HG03460 (cell line): ENCODE data around the gene CEP112.

Source experiments
- ATAC-seq: cut with Tn5 transposase; IDR thresholded peaks from one replicate; pipeline ENCODE4 v1.9.1; 2021; ENCODE audit not compliant: unreplicated experiment

CEP112 gene

GRCh38 chr17:66191593-66192377 lies at the start of gene CEP112:
Gene CEP112, minus strand, starts transcription at chr17:66192133.
- peak; percentile 55 for ATAC-seq

- ATAC-seq: no peak
Observed at GRCh38 chr17:66240630-66241029, 48.7 kb upstream of the CEP112 start.

GRCh38 chr17:66240013-66240412 lies 48.1 kb upstream of the CEP112 start:
- no peak for ATAC-seq

- ATAC-seq: no peak
Observed at GRCh38 chr17:66235377-66235994, 43.6 kb upstream of the CEP112 start.

DNA sequence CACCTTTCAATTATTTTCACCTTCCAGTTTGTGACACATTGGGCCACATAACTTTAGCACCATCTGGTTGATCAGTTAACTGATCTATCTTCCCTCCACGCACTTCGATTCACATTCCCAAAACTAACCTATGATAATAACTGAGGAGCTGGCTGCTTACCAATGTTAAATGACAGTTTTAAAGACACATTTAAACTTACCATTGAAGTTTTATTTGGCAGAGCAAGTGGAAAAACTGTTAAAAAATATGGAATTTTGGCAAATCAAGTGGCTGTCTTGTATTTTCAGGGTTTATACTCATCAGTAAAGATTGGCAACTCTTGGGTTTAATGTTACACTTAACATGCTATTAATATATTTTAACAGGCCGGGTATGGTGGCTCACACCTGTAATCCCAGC lies 42.7 kb upstream of the CEP112 start:
- no peak for ATAC-seq

GRCh38 chr17:66233023-66233753 lies 41.3 kb upstream of the CEP112 start:
- no peak for ATAC-seq

GRCh38 chr17:66230922-66231591 lies 39.1 kb upstream of the CEP112 start:
- ATAC-seq: no peak

DNA sequence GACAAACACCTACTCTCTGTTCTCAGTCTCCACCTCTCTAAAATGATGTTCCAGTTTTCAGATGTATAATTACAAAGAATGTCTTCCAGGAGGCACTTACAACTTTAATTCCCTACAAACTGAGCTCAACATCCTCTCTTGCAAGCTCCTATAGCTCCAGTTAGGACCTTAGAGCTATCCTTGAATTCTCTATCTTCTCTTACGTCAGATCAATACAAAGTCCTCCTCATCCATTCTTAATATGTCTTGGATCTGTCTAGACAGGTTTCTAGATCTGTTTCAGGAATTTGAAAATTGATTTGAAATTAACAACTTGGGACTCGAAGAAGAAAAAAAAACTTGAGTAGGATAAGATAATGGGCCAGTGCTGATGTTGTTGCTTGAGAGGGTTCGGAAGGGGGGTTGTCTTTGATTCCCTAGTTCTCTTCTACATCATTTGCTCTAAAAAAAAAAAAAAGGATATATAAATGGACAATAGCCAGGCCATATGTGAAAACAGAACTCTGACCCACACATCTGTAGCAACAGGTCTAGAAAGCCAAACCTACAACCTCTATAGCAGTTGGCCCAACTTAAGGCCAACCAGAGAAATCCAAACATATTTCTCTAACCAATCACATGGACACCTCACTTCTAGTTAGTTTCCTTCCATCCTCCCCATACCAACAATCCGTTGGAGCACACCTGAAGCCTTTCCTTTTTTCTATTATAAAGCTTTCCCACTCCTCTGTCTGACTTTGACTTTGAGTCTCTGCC lies 38.0 kb upstream of the CEP112 start:
- ATAC-seq: no peak

DNA sequence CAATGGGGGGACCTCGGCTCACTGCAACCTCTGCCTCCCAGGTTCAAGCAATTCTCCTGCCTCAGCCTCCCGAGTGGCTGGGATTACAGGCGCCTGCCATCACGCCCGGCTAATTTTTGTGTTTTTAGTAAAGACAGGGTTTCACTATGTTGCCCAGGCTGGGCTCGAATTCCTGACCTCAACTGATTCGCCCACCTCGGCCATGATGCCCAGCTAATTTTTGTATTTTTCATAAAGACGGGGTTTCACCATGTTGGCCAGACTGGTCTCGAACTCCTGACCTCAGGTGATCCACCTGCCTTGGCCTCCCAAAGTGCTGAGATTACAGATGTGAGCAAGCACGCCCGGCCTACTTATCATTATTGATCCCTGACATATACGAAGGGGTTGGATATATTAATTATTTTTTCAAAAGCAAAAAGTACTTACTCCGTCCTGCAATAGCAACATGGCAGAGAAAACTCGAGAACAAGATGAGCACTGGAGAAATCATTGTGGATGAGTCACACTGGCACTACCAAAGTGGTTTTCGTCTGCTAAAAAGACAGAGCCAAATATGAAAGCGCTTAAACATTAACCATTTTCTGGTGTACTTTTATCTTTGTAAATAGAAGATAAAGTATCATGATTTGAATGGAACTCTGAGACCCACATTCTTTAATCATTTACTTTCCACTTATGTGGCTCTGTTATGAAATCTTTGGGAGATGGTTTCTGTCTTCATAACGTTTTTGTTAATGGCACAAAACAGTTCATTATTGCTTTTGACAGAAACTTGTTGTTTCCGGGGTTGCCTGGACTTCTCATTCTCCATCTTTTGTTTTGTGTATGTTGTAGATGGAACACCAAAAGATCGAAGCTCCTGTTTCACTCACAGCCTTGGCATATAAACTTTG lies 37.2 kb upstream of the CEP112 start, which contains the start of gene APOH:
Gene APOH, minus strand, starts transcription at position 529 of the 896 bp plus-strand sequence. Its CDS starts 36 bp downstream, at position 493.
- ATAC-seq: no peak

DNA sequence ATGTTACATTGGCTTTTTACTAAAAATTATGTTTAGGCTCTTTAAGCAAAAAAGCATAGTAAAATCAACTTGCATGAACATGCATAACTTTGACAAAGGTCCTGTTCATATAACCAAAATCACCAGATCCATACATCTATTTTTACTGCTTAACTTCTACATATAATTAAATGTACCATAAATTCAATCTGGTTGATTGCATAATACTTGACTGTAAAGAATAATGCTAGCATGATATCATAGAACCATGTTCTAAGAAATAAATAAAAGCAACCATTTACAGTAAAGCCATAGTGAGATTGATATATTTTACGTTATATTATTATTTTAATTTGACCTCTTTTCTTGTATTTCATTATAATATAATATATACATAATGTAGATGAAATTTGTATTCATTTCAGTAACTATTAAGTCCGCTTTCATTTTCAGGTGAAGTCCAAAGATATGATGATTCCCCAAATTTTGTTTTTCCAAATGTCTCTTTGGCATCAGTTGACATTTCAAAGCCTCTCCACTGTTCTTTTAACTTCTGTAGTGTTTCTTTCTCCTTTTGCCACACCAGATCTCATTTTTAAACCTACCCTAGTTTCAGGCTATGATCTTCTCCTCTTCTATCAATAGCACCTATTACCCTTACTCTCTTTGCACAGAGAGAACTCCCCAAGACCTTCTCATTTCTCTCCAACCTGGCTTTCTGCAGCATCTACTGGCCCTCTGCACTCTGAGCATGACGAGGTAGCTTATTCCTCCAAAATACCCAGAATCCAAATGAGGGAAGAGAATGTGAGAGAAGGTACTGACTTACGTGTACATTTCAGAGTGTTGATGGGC lies 35.5 kb upstream of the CEP112 start:
- no peak for ATAC-seq

GRCh38 chr17:66222798-66223350 lies 30.9 kb upstream of the CEP112 start:
- no peak for ATAC-seq

DNA sequence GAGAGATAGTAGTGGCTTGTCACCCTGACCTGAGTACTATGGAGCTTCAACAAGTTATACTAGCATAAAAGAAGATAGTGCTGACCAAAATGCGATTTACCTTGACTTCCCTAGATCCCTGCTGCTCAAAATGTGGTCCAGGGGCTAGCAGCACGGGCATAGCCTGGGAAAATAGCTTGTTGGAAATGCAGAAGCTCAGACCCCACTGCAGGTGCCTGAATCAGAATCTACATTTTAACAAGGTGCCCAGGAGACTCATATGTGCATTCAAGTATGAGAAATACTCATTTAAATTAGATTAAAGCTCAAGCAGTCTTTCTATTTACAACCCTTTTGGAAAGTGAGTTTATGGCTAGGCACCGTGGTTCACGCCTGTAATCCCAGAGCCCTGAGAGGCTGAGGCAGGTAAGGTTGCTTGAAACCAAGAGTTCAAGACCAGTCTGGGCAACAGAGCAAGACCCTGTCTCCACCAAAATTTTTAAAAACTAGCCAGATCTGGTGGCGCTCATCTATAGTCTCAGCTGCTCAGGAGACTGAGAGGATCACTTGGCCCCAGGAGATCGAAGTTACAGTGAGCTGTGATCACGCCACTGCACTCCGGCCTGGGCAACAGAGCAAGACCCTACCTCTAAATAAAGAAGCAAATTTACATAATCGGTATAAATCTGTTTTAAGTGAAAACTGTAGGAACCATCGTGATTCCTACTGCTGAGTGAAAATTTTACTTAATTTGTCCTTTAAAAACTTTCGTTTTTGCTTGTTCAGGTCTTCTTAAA lies 30.0 kb upstream of the CEP112 start:
- no peak for ATAC-seq

- no peak for ATAC-seq
Observed at GRCh38 chr17:66221343-66221742, 29.4 kb upstream of the CEP112 start.

DNA sequence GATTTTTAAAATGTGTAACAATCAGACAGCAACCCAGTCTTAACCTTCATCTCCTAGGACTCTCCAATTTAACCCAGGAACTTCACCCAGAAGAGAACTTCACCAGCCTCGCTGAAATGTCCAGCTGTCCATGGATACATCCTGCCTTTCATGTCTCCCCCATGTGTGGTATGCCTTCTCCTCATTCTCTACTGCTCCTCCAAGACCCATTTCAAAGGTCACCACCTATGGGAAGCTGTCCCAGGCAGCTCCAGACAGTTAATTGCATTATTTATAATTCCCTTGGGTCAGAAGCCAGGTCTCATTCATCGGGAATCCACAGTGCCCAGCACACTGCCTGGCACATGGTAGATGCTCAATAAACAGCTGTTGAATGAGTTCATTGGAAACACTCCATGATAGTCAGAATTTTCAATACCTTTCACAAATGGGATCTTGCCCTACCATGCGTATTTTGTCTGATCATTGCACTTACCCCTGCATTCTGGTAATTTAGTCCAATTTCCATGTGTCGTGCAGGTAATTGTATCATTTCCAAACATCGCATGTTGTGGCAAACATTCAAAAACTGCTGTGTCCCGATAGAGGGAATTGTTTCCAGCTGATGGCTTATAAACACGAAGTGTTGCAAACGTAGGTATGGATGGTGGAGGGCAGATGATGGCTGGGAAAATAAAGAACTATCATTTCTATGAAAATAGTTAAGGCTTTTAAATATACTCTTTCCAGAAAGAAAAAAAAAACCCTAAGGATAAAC lies 28.3 kb upstream of the CEP112 start:
- no peak for ATAC-seq

DNA sequence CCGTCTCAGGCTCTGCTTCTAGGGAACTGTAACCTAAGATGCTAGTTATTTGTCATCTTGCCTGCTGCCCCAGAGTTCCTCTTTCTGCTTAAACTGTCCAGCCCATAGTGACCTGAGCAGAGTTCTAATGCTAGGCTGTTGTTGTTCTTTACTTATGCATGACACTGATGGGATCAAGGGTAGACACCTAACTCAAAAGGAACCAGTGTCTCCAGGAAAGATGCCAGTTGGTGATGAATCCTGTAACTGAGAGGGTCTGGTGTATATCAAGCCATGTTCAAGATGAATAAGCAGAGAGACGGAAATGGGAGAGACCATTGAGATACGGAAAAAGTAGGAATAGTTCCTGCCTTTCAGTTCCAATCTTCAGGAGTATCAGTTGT lies 23.6 kb upstream of the CEP112 start:
- no peak for ATAC-seq

DNA sequence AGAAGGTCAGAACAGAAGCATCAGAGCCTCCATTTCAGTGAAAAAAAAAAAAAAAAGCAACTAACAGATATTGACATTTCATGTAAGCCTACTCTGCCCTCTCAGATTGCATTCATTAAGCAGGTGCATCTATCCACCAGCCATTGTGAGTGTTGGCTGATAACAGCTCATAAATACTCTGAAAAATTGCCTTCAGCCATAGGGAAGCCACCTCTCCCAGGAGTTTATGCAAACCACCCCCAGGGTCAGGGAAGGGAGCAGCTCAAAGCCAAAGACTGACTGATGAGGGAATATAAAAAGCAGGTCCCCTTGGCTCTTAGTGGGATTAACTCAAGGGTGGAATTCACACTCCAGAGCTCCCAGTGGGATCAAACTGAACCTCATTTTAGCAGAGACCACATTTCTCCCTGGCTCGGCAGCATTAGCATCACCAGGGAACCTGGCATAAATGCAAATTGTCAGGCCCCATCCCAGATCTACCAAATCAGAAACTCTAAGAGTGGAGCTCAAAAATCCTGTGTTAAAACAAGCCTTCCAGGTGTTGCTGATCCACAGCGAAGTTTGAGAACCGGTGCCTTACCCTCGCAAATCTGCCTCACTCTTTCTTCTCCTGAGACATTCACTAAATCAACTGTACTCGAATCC lies 23.1 kb upstream of the CEP112 start:
- no peak for ATAC-seq
